Activated CD4-positive, alpha-beta T cell treated with anti-CD3 and anti-CD28 coated beads, Interleukin-10, Interleukin-2, amounts not matched to agents 100 ng/mL and 50 ng/mL, durations not matched to agents 16 hours and 8 hours (primary cell): ENCODE results near the gene EEF2K.
"Not testable (repeated sequence)": the region's sequence is repeated elsewhere in the genome, so short reads cannot be mapped to it uniquely, and the experiment has no call there.

Experiments used
- DNase-seq: peaks from one replicate; pipeline ENCODE4 v3.0.0-alpha.2; 2020

EEF2K gene

GRCh38 chr16:22206013-22206841 is at the start of gene EEF2K:
Gene EEF2K, plus strand, starts transcription at chr16:22206278. Its CDS starts 19,452 bp downstream, at chr16:22225730.
- DNase-seq: peak; percentile 94

GRCh38 chr16:22161401-22161800 is 44.7 kb upstream of the EEF2K start:
- DNase-seq: no peak

DNA sequence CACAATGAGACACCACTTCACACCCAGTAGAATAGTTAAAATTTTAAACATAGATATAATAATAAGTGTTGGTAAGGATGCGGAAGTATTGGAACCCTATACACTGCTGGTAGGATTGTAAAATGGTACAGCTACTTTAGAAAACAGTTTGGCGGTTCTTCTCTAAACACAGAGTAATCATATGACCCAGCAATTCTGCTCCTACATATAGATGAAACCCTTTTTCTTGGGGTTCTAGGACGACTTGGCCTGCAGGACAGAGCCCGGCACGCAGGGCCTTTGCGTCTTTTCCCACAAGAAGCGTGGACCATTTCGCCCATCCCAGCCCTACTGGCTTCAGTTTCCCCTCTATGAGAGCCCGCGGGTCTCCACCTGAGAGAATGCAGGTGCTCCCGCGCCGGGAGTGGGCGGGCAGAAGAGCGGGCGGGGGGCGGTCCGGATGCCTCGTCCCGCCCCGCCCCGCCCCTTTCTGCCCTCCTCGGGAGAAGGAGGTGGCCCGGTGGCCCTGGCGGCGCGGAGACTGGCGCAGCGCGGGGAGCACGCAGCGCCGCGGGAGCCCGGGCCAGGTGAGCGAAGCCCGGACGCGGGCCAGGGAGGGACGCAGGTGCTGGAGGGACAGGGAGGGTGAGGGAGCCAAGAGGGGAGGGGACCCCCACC is 44.0 kb upstream of the EEF2K start, which contains the start of gene SDR42E2:
SDR42E2 (plus strand) TSS at position 508 of the 657 bp plus-strand sequence. CDS start 3,077 bp downstream, outside the sequence.
- DNase-seq: peak; percentile 2

DNA sequence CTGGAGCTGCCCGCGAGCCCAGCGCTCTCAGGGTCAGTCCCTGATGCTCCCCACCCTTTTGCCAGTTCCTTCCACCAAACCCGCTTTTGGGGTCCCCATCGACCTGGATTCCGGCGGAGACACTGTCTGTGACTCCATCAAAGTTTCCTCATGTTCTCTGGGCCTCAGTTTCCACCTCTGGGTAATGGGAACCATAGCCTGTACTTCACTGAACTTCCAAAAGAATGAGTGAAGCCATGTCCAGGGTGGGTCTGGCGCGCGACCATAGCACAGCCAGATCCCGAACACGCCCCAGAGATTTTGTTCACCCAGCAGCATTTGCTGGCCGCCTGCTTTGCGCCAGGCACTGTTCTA is 43.4 kb upstream of the EEF2K start:
- no peak for DNase-seq

- no peak for DNase-seq
Observed at GRCh38 chr16:22163806-22164205, 42.3 kb upstream of the EEF2K start.

DNA sequence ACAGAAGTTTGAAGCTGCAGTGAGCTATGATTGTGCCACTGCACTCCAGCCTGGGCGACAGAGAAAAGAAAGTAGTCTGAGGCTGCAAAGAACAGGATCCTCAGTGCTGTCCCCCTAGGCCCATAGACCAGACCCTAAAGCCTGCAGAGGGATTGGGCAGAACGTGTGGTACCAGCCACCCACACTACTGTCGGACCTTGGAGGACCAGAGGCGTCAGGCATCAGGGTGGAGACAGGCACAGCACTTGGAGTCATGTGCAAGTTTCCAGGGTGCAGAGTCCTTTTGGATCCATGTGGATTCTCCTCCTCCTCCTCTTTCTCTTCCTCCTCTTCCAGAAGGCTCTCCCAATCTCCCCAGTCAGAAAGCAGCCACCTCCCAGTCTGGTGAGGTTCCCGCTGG is 41.6 kb upstream of the EEF2K start:
- no peak for DNase-seq

GRCh38 chr16:22165508-22166285 is 40.4 kb upstream of the EEF2K start:
- no peak for DNase-seq

- DNase-seq: no peak
Observed at GRCh38 chr16:22171953-22172352, 34.1 kb upstream of the EEF2K start.

DNA sequence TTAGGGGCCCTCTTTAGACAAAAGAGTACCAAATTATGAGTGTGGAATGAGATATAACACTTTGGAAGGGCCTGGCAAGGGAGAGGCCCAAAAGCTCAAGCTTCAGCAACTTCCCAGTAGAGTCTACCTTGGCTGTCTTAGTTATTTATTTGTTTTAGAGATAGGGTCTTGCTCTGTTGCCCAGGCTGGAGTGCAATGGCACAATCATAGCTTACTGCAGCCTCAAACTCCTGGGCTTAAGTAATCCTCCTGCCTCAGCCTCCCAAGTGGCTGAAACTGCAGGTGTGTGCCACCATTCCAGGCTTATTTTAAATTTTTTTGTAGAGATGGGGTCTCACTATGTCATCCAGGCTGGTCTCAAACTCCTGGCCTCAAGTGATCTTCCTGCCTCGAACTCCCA is 33.4 kb upstream of the EEF2K start:
- DNase-seq: not testable (repeated sequence)

- DNase-seq: no peak
Observed at GRCh38 chr16:22174642-22175041, 31.4 kb upstream of the EEF2K start.

GRCh38 chr16:22177968-22178930 is 27.8 kb upstream of the EEF2K start:
- DNase-seq: no peak

DNA sequence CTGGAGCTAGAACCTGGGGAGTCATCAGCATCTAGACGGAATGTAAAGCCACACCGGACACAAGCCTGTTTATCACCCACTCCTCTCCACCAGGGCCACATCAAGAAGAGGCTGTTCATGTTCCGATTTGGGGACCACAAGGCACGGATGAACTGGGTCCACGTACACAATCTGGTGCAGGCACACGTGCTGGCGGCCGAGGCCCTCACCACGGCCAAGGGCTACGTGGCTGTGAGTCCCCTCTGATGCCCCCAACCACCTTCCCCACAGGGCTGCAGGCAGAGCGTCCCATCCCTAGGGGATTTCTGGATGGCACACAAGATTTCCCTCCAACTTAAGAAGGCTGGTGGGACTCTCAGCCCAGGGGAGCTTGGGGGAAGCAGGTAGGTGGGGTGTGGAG is 24.7 kb upstream of the EEF2K start:
- no peak for DNase-seq

- DNase-seq: no peak
Observed at GRCh38 chr16:22181843-22182242, 24.2 kb upstream of the EEF2K start.

- DNase-seq: no peak
Observed at GRCh38 chr16:22183335-22183734, 22.7 kb upstream of the EEF2K start.

GRCh38 chr16:22183901-22184614 is 22.0 kb upstream of the EEF2K start:
- DNase-seq: no peak

- DNase-seq: no peak
Observed at GRCh38 chr16:22184615-22184968, 21.5 kb upstream of the EEF2K start.

GRCh38 chr16:22186517-22186916 is 19.6 kb upstream of the EEF2K start:
- no peak for DNase-seq

DNA sequence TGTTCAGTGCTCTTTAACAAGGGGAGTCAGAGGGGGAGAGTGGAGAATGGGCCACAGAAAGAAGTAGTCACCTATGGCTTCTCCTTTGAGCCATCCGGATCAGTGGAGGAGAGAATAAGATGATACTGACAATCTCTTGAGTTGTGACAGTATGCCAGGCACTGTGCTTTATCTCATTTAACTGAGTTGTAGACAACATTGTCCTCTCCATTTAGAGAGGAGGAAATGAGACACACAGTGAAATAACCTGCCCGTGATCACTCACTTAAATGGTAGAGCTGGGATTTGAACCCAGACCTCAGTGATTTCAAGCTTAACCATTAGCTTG is 17.8 kb upstream of the EEF2K start:
- DNase-seq: no peak

DNA sequence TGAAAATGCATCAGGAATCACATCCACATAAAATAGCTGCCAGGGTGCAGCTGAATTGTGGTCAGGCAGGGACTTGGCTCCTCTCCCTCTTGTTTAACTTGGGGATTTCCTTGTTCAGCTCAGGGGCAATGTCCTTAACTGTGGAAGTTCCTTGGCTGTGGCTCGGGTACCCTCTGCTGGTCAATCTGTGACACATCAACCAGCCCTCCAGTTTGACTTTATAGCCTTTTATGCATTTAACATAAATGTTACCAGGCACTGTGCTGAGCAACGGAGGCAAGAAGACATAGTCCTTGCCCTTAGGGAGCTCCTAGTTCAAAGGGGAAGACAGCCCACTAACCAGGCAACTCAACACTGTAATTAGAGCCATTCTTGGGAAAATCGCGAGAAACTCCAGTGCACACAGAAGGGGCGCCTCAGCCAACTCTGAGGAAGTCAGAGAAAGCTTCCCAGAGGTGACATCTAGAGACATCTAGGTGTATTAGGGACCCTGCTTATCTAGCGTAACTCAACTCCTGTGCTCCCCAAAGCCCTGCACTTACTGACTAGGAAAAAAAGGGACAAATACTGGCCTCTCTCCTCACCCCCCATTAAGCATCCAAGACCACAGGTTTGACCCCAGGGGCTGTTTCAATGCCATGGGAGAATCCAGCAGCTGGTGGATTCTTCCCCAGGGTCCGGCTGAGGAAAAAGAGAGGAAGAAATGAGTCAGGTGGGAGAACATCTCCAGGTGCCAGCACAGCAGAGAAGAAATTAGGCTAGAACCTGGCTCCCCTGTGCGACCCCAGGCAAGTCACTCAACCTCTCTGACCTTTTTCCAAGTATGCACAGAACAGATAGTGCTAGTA is 17.3 kb upstream of the EEF2K start:
- peak; percentile 80 for DNase-seq

DNA sequence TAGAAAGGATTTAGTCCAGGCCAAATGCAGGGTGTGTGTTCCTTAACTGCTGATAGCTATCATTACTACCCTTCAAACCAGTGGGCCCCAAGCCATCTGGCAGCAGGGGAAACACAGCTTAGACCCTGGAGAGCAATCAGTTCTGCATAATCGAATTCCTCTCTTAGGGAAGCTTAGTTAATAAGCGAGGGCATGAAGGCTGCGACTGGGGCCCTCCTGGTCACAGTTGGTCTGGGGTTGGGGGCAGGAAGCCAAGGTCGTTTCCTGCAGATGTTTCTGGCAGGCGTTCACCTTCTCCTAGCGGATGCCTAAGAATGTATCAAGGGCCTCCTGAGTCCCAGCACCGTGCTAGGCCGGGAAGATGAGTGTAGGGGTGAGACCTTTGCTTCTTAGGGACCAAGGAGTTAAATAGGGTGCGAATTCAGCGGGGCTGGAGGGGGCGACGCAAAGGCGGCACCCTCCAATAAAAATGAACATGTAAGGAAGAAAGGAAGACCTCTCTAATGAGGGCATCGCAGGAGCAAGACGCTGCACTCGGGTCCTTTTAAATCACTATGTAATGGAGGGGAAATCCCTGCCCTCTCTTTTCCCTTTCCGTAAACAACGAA is 16.5 kb upstream of the EEF2K start:
- peak; percentile 34 for DNase-seq
